ENCODE data around the gene TEX53.

- TF ChIP-seq YY1 (IDR thresholded peaks at IDR 0.05; ENCODE audit: insufficient read depth, insufficient read length) (no peak), SUZ12 (IDR thresholded peaks at IDR 0.05; ENCODE audit: extremely low read depth, insufficient read depth, insufficient read length) (no peak)
Measured at GRCh38 chr9:114696814-114697544, 39.4 kb upstream of the TEX53 start.

Measured in NT2/D1 (cell line).